Measurements from ENCODE around the gene PSMB7. TPM values are rescaled to one million over a fixed set of nuclear protein-coding genes. Genes with fewer than 3 reads are reported as not detected.
"Not testable (repeated sequence)": the region's sequence is repeated elsewhere in the genome, so short reads cannot be mapped to it uniquely, and the experiment has no call there.

Gene PSMB7
- total RNA-seq, 5 donors from 2014 or later (not counting 1 experiment from before 2014, with no cell fraction given) = 62.6 to 75.8 (median 68.6) TPM

GRCh38 chr9:124428751-124429529, 13.7 kb upstream of the PSMB7 start:
- 87% methylated on average over 26 of the region's 28 CpGs for WGBS (ENCODE audit: insufficient coverage)
- Histone ChIP-seq H3K9me3 (no peaks in the 10 kb centered on the region), H3K4me3 (ENCODE audit: control insufficient read depth in 1 of 2, extremely low read depth in 1 of 2, low read length in 1 of 2) (no peak overlapping the region), H3K36me3 (ENCODE audit: control insufficient read depth in 2 of 2, extremely low read depth in 1 of 2, insufficient read depth in 1 of 2, low read length in 1 of 2) (no peaks in the 10 kb centered on the region), H3K27me3 (replicated peaks in 1 of 2; ENCODE audit: control insufficient read depth in 2 of 2, extremely low read depth in 1 of 2, insufficient read depth in 2 of 2, low read length in 1 of 2) (peaks cover 0 to 10% of the 10 kb centered on the region in 2 experiments), H3K4me1 (ENCODE audit: control insufficient read depth in 1 of 2, extremely low read depth in 1 of 2, insufficient read depth in 2 of 2, low read length in 2 of 2) (no peaks in the 10 kb centered on the region), H3K27ac (ENCODE audit: low read length) (no peak overlapping the region)
- Mint-ChIP-seq H3K27ac (no peak overlapping the region), H3K27me3 (peaks cover 0 to 6% of the 10 kb centered on the region in 2 donors), H3K4me3 (no peak overlapping the region), H3K4me1 (no peaks in the 10 kb centered on the region), H3K9me3 (no peaks in the 10 kb centered on the region), H3K36me3 (no peaks in the 10 kb centered on the region)
- POLR2A ChIA-PET = no interaction called here
- ATAC-seq (replicated peaks in 1 of 4) (no peak), DNase-seq (no peak)
- CTCF ChIA-PET = no interaction called here

DNA sequence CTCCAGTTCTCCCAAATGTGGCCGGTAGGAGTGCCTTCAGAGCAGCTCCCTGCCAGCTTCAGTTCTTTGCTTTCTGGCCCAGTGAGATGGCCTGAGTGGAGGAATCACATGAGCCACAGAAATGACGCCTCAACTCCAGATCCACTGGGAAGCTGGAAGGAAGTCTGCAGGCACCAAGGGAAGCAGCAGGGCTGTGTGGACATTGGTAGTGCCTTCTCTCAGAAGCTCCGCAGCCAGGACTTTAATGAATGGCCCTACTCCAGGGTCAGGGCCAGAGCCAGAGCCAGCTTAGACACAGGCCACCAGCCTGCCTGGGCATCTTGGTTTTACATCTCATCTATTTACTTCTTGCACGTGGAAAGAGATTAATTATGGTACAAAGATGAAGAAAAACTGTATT, 12.0 kb upstream of the PSMB7 start:
- ATAC-seq (replicated peaks in 1 of 4) = no peak
- Mint-ChIP-seq H3K4me1 (no peaks in the 10 kb centered on the region), H3K27ac (no peak overlapping the region), H3K4me3 (no peak overlapping the region), H3K36me3 (no peaks in the 10 kb centered on the region), H3K9me3 (no peaks in the 10 kb centered on the region), H3K27me3 (peaks cover 0 to 4% of the 10 kb centered on the region in 2 donors)
- no peak overlapping the region for H3K27ac ChIP-seq (ENCODE audit: low read length)
- peaks cover 0 to 8% of the 10 kb centered on the region in 2 experiments for H3K27me3 ChIP-seq (replicated peaks in 1 of 2; ENCODE audit: control insufficient read depth in 2 of 2, extremely low read depth in 1 of 2, insufficient read depth in 2 of 2, low read length in 1 of 2)
- POLR2A ChIA-PET = no interaction called here
- no peaks in the 10 kb centered on the region for H3K4me1 ChIP-seq (ENCODE audit: control insufficient read depth in 1 of 2, extremely low read depth in 1 of 2, insufficient read depth in 2 of 2, low read length in 2 of 2)
- CTCF ChIA-PET = no interaction called here
- WGBS (ENCODE audit: insufficient coverage) = 100% methylated on average over 2 of the region's 4 CpGs
- H3K36me3 ChIP-seq (ENCODE audit: control insufficient read depth in 2 of 2, extremely low read depth in 1 of 2, insufficient read depth in 1 of 2, low read length in 1 of 2) = no peaks in the 10 kb centered on the region
- no peak for DNase-seq
- H3K4me3 ChIP-seq (ENCODE audit: control insufficient read depth in 1 of 2, extremely low read depth in 1 of 2, low read length in 1 of 2) = no peak overlapping the region
- no peaks in the 10 kb centered on the region for H3K9me3 ChIP-seq

- no CpG with 5 or more reads among the region's 7 CpGs for WGBS (ENCODE audit: insufficient coverage)
- H3K9me3 ChIP-seq = no peaks in the 10 kb centered on the region
- Mint-ChIP-seq H3K4me3 (no peak overlapping the region), H3K9me3 (no peaks in the 10 kb centered on the region), H3K27ac (no peak overlapping the region), H3K36me3 (no peaks in the 10 kb centered on the region), H3K4me1 (no peaks in the 10 kb centered on the region), H3K27me3 (peaks cover 0 to 4% of the 10 kb centered on the region in 2 donors)
- POLR2A ChIA-PET = no interaction called here
- no peaks in the 10 kb centered on the region for H3K36me3 ChIP-seq (ENCODE audit: control insufficient read depth in 2 of 2, extremely low read depth in 1 of 2, insufficient read depth in 1 of 2, low read length in 1 of 2)
- H3K4me1 ChIP-seq (ENCODE audit: control insufficient read depth in 1 of 2, extremely low read depth in 1 of 2, insufficient read depth in 2 of 2, low read length in 2 of 2) = no peaks in the 10 kb centered on the region
- CTCF ChIA-PET = no interaction called here
- ATAC-seq (replicated peaks in 1 of 4) = no peak
- no peak overlapping the region for H3K4me3 ChIP-seq (ENCODE audit: control insufficient read depth in 1 of 2, extremely low read depth in 1 of 2, low read length in 1 of 2)
- H3K27me3 ChIP-seq (replicated peaks in 1 of 2; ENCODE audit: control insufficient read depth in 2 of 2, extremely low read depth in 1 of 2, insufficient read depth in 2 of 2, low read length in 1 of 2) = peaks cover 0 to 8% of the 10 kb centered on the region in 2 experiments
- no peak for DNase-seq
- no peak overlapping the region for H3K27ac ChIP-seq (ENCODE audit: low read length)
These were observed 11.1 kb upstream of the PSMB7 start for GRCh38 chr9:124426361-124426760.

DNA sequence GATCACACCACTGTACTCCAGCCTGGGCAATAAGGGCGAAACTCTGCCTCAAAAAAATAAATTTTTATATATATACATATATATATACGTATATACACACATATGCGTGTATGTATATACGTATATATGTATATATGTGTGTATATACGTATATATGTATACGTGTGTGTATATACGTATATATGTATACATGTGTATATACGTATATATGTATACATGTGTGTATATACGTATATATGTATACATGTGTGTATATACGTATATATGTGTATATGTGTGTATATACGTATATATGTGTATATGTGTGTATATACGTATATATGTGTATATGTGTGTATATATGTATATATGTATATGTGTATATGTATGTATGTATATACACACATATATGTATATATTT, 10.5 kb upstream of the PSMB7 start:
- H3K9me3 Mint-ChIP-seq; H3K4me3 Mint-ChIP-seq; H3K9me3 ChIP-seq; H3K27ac ChIP-seq (ENCODE audit: low read length); H3K4me1 ChIP-seq (ENCODE audit: control insufficient read depth in 1 of 2, extremely low read depth in 1 of 2, insufficient read depth in 2 of 2, low read length in 2 of 2); H3K4me3 ChIP-seq (ENCODE audit: control insufficient read depth in 1 of 2, extremely low read depth in 1 of 2, low read length in 1 of 2); H3K36me3 Mint-ChIP-seq; H3K27me3 ChIP-seq (replicated peaks in 1 of 2; ENCODE audit: control insufficient read depth in 2 of 2, extremely low read depth in 1 of 2, insufficient read depth in 2 of 2, low read length in 1 of 2); H3K27ac Mint-ChIP-seq; H3K4me1 Mint-ChIP-seq; ATAC-seq (replicated peaks in 1 of 4); CTCF ChIA-PET; H3K27me3 Mint-ChIP-seq; DNase-seq; H3K36me3 ChIP-seq (ENCODE audit: control insufficient read depth in 2 of 2, extremely low read depth in 1 of 2, insufficient read depth in 1 of 2, low read length in 1 of 2); POLR2A ChIA-PET: not testable (repeated sequence)
- WGBS (ENCODE audit: insufficient coverage) = no CpG with 5 or more reads among the region's 12 CpGs

DNA sequence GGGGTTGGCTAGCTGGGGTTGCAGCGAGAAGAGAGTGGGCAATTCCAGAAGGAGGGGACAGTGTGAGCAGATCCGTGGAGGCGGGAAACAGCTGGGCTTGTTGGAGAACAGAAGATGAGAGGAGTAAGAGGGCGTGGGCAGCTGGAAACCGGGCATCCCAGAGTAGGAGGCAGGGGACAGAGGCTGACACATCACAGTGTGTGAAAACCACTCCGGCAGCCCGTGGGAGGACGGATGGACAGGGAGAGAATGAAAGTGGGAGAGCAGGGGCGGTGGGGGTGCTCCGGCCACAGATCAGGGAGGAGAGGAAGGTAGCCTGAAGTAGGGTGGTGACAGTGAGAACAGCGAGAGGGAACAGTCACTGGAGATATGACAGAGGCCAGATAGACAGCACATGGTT, 8.3 kb upstream of the PSMB7 start:
- H3K4me3 Mint-ChIP-seq = no peak overlapping the region
- no peaks in the 10 kb centered on the region for H3K9me3 ChIP-seq
- CTCF ChIA-PET = no interaction called here
- H3K27me3 ChIP-seq (replicated peaks in 1 of 2; ENCODE audit: control insufficient read depth in 2 of 2, extremely low read depth in 1 of 2, insufficient read depth in 2 of 2, low read length in 1 of 2) = peaks cover 0 to 8% of the 10 kb centered on the region in 2 experiments
- no peaks in the 10 kb centered on the region for H3K9me3 Mint-ChIP-seq
- DNase-seq (no peak), ATAC-seq (replicated peaks in 1 of 4) (no peak)
- no peak overlapping the region for H3K4me3 ChIP-seq (ENCODE audit: control insufficient read depth in 1 of 2, extremely low read depth in 1 of 2, low read length in 1 of 2)
- H3K4me1 ChIP-seq (ENCODE audit: control insufficient read depth in 1 of 2, extremely low read depth in 1 of 2, insufficient read depth in 2 of 2, low read length in 2 of 2) = peaks cover 0 to 10% of the 10 kb centered on the region in 2 experiments
- no peaks in the 10 kb centered on the region for H3K36me3 ChIP-seq (ENCODE audit: control insufficient read depth in 2 of 2, extremely low read depth in 1 of 2, insufficient read depth in 1 of 2, low read length in 1 of 2)
- WGBS (ENCODE audit: insufficient coverage) = 54% methylated on average over 11 of the region's 11 CpGs
- no peaks in the 10 kb centered on the region for H3K36me3 Mint-ChIP-seq
- peaks cover 0 to 4% of the 10 kb centered on the region in 2 donors for H3K27me3 Mint-ChIP-seq
- no peak overlapping the region for H3K27ac Mint-ChIP-seq
- POLR2A ChIA-PET = no interaction called here
- peaks cover 0 to 7% (median 4%) of the 10 kb centered on the region in 3 donors for H3K4me1 Mint-ChIP-seq
- no peak overlapping the region for H3K27ac ChIP-seq (ENCODE audit: low read length)

DNA sequence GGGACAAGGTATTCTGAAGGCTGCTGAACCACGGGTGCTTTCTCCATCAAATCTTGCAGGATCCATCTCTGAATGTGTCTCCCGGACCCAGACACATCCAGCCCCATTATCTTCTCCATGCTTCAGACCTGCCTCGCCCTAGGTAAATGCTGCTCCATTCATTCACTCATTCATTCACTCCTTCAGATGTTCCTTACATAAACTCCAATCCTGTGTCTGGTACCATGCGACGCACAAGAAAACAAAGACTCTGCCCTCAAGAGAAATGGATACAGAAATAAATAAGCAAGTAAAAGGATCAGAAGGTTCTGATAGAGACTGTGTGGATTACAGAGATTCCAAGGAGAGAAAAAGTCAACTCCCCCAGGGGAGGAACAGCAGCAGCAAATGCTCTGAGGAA, 7.9 kb upstream of the PSMB7 start:
- Mint-ChIP-seq H3K4me1 (peaks cover 0 to 7% (median 5%) of the 10 kb centered on the region in 3 donors), H3K27me3 (peaks cover 0 to 4% of the 10 kb centered on the region in 2 donors), H3K4me3 (no peak overlapping the region), H3K36me3 (no peaks in the 10 kb centered on the region), H3K27ac (no peak overlapping the region), H3K9me3 (no peaks in the 10 kb centered on the region)
- Histone ChIP-seq H3K9me3 (no peaks in the 10 kb centered on the region), H3K4me1 (ENCODE audit: control insufficient read depth in 1 of 2, extremely low read depth in 1 of 2, insufficient read depth in 2 of 2, low read length in 2 of 2) (peaks cover 0 to 10% of the 10 kb centered on the region in 2 experiments), H3K4me3 (ENCODE audit: control insufficient read depth in 1 of 2, extremely low read depth in 1 of 2, low read length in 1 of 2) (no peak overlapping the region), H3K27me3 (replicated peaks in 1 of 2; ENCODE audit: control insufficient read depth in 2 of 2, extremely low read depth in 1 of 2, insufficient read depth in 2 of 2, low read length in 1 of 2) (peaks cover 0 to 6% of the 10 kb centered on the region in 2 experiments), H3K27ac (ENCODE audit: low read length) (no peak overlapping the region), H3K36me3 (ENCODE audit: control insufficient read depth in 2 of 2, extremely low read depth in 1 of 2, insufficient read depth in 1 of 2, low read length in 1 of 2) (no peaks in the 10 kb centered on the region)
- 83% methylated on average over 3 of the region's 5 CpGs for WGBS (ENCODE audit: insufficient coverage)
- CTCF ChIA-PET = no interaction called here
- POLR2A ChIA-PET = no interaction called here
- ATAC-seq (replicated peaks in 1 of 4) (no peak), DNase-seq (no peak)

Data from T-cell (primary cell).